Thoracic aorta (tissue), 2 donors: Measurements from ENCODE around the gene RUNX2. TPM values are rescaled to one million over a fixed set of nuclear protein-coding genes. Genes with fewer than 3 reads are reported as not detected.

ENCODE experiments used
- ATAC-seq: fragments of 150-250 bp; one replicate; pipeline ENCODE4 v1.8.0; 2017; ENCODE audit warnings: low read depth; ENCODE audit not compliant: insufficient number of reproducible peaks, low FRiP score
- DNase-seq: peaks from one replicate; pipeline ENCODE4 v3.0.0-alpha.2; 2020; ENCODE audit warnings: low spot score
- H3K27ac ChIP-seq, 2 donors: fragments of 200-600 bp; sonication (generic); 1 replicate in 1 of 2; 2 replicates in 1 of 2; pipeline ENCODE4 v1.5.1; 2016; ENCODE audit warnings: mild to moderate bottlenecking in 2 of 2, moderate library complexity in 2 of 2
- H3K27me3 ChIP-seq: fragments of 200-600 bp; sonication (generic); replicated peaks from 2 replicates; pipeline ENCODE4 v1.6.0; 2016; ENCODE audit warnings: mild to moderate bottlenecking; ENCODE audit not compliant: insufficient read depth
- H3K36me3 ChIP-seq: fragments of 200-600 bp; sonication (generic); one replicate; pipeline ENCODE4 v1.5.1; 2016
- H3K4me1 ChIP-seq, 2 donors: fragments of 200-600 bp; sonication (generic); 1 replicate in 1 of 2; 2 replicates in 1 of 2; pipeline versions ENCODE4 v1.5.1 to v1.6.0; 2016; ENCODE audit warnings: low read depth in 2 of 2, mild to moderate bottlenecking in 1 of 2; ENCODE audit not compliant: control insufficient read depth in 1 of 2
- H3K4me3 ChIP-seq: fragments of 200-600 bp; sonication (generic); 2 replicates; pipeline ENCODE4 v1.5.1; 2016; ENCODE audit warnings: mild to moderate bottlenecking
- H3K9me3 ChIP-seq: fragments of 200-600 bp; sonication (generic); 2 replicates; pipeline ENCODE4 v1.5.1; 2016
- CTCF ChIP-seq: fragments of 200-600 bp; sonication (generic); IDR thresholded peaks from one replicate; pipeline ENCODE4 v1.5.1; 2019; ENCODE audit warnings: antibody characterized with exemption
- total RNA-seq, 2 donors: library from RNA; depleted of rRNA; stranded (reverse); fragments of >200 nt; gene quantifications; one replicate each; pipeline versions ENCODE4 v1.1.0 to v1.2.3, GENCODE V29; 2016

The RUNX2 gene
- total RNA-seq, 2 donors from 2014 or later, result 3.2 to 7.9 TPM

GRCh38 chr6:45457141-45457540 lies 129.0 kb downstream of the RUNX2 start:
- Histone ChIP-seq H3K27me3 (no peaks in the 10 kb centered on the region), H3K36me3 (no peaks in the 10 kb centered on the region), H3K9me3 (no peaks in the 10 kb centered on the region), H3K27ac (no peak overlapping the region), H3K4me1 (no peaks in the 10 kb centered on the region), H3K4me3 (no peak overlapping the region)
- ATAC-seq (no peak), DNase-seq (no peak)
- TF ChIP-seq CTCF, result no peak

GRCh38 chr6:45458672-45459071 lies 130.5 kb downstream of the RUNX2 start:
- no peak for ATAC-seq
- Histone ChIP-seq H3K4me3 (no peak overlapping the region), H3K9me3 (no peaks in the 10 kb centered on the region), H3K27me3 (no peaks in the 10 kb centered on the region), H3K4me1 (no peaks in the 10 kb centered on the region), H3K27ac (no peak overlapping the region), H3K36me3 (no peaks in the 10 kb centered on the region)
- no peak for TF ChIP-seq CTCF
- DNase-seq, result no peak

- ATAC-seq (no peak), DNase-seq (no peak)
- no peak overlapping the region for H3K27ac ChIP-seq
- no peaks in the 10 kb centered on the region for H3K9me3 ChIP-seq
- no peaks in the 10 kb centered on the region for H3K4me1 ChIP-seq
- H3K27me3 ChIP-seq, result no peaks in the 10 kb centered on the region
- TF ChIP-seq CTCF, result no peak
- H3K36me3 ChIP-seq, result no peaks in the 10 kb centered on the region
- no peak overlapping the region for H3K4me3 ChIP-seq
Measured at GRCh38 chr6:45460166-45460565, 132.0 kb downstream of the RUNX2 start.

- TF ChIP-seq CTCF, result no peak
- H3K9me3 ChIP-seq, result no peaks in the 10 kb centered on the region
- DNase-seq (no peak), ATAC-seq (no peak)
- H3K36me3 ChIP-seq, result no peaks in the 10 kb centered on the region
- H3K27ac ChIP-seq, result no peak overlapping the region
- no peaks in the 10 kb centered on the region for H3K4me1 ChIP-seq
- no peaks in the 10 kb centered on the region for H3K27me3 ChIP-seq
- H3K4me3 ChIP-seq, result no peak overlapping the region
Measured at GRCh38 chr6:45461486-45461885, 133.4 kb downstream of the RUNX2 start.

GRCh38 chr6:45462190-45463134 lies 134.3 kb downstream of the RUNX2 start:
- Histone ChIP-seq H3K36me3 (no peaks in the 10 kb centered on the region), H3K27me3 (no peaks in the 10 kb centered on the region), H3K27ac (no peak overlapping the region), H3K9me3 (no peaks in the 10 kb centered on the region), H3K4me3 (no peak overlapping the region), H3K4me1 (no peaks in the 10 kb centered on the region)
- DNase-seq (no peak), ATAC-seq (no peak)
- no peak for TF ChIP-seq CTCF
